ENCODE results near the gene SBSN.

Gene SBSN

DNA sequence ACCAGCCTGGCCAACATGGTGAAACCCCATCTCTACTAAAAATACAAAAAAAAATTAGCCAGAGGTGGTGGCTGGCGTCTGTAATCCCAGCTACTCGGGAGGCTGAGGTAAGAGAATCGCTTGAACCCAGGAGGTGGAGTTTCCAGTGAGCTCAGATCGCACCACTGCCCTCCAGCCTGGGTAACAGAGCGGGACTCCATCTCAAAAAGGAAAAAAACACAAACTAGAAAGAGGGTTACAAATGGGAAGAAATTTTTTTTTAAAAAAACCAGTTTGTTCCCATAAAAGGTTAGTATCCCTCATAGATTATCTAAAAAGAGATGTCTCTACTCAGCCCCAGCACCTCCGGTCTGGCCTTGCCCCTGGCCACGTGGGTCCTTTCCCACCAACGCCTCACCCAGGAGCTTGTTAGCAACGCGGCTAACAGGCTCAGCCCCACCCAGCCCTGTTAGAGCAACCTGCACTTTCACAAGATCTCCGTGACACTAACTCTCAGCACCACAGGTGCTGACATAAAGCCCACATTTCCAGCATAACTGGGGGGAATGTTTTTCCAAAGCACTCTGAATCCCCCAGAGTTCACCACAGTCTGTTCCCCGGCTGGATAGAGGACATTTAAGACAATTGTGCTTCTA, 19.0 kb downstream of the SBSN start:
- in situ Hi-C loops (cut with HindIII; ENCODE audit: low sequenced_read_pairs) = no loop called here

DNA sequence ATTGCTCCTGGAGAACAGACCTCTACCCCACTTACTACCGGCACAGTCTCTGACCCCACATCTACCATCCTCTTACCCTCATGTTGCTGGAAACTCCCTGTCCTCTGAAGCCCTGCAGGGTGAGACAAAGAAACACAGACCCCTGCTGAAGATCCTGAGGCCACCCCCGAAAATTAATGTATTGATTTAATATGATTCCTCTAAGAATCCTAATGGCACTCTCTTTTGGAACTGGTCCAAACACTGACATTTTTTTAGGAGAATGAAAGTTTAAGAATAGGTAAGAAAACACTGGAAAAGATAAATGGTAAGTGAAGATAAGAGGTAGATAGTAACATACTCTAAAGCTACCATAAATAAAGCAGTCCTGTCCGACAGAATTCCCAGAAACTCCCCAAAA, 20.0 kb downstream of the SBSN start:
- in situ Hi-C loops (cut with HindIII; ENCODE audit: low sequenced_read_pairs) = no loop called here

DNA sequence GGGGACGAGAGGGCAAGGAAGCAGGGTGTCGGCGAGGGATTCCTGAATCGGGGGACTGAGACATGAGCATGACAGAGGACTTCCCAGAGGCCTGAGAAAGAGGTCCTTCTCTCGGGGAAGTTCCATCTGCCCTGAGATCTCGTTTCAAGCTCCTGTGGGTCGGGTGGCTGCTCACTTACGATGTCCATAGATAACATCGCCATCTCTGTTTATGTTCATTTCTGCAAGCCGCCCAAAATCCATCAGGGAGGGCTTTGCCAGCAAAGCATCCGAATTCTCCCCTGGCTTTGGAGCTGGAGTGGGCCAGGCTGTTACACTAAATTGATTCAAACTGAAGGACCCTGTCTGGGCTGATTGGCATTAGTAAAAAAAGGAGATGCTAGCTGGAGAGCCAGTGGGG, 20.6 kb downstream of the SBSN start:
- in situ Hi-C loops (cut with HindIII; ENCODE audit: low sequenced_read_pairs) = no loop called here

DNA sequence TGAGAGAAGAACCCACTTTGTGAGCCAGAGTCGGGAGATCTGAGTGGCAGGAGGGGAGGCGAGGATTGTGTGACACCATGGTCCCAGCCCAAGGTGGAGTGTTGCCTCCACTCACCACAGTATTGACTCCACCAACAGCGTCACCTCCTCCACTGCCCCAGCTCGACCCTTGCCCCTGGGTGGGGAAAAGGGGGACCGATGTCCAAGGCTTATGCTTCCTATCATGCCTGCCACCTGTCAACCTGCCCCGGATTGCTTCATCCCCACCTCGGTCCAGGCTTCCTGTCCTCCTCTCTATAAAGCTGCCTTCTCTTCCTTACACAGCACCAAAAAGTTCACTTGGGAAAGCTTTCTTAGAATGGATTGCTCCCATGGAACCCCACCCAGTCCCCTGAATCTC, 22.1 kb downstream of the SBSN start:
- in situ Hi-C loops (cut with HindIII; ENCODE audit: low sequenced_read_pairs) = no loop called here

DNA sequence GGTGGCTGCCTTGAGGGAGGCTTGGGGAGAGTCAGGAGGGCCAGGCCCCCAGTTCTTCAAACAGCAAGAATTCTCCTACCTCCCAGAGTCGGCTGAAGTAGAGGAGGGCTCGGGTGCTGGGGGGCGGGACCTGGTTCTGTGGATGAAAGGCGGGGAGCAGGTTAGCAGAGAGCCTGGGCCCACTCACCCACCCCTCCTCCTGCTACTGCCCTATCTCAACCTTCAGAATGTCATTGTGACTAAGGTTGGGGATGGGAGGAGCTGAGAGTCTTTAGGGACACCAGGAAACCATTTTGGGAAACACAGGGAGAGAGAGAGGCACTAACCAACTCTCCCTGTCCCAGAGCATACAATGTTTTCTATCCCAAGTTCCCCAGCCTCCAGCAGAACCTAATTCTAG, 25.4 kb downstream of the SBSN start:
- in situ Hi-C loops (cut with HindIII; ENCODE audit: low sequenced_read_pairs) = no loop called here

DNA sequence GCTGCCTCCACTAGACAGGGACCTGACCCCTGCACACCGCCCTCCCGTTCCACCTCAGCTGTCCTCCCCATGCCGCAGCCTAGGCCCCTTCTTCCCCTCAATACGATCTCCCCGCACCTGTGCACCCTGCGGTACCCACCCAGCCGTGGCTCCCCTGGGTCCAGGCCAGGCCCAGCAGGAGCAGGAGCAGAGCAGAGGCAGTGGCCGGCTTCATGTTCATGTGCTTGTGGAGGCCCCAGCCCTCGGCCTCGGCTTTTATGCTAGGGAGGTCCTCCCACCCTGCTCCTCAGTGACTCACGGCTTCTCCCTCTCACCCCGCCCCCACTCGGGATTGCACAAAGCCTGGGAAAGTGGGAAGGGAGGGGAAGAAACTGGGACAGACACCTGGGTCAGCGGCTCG, 26.4 kb downstream of the SBSN start:
- in situ Hi-C loops (cut with HindIII; ENCODE audit: low sequenced_read_pairs) = no loop called here

DNA sequence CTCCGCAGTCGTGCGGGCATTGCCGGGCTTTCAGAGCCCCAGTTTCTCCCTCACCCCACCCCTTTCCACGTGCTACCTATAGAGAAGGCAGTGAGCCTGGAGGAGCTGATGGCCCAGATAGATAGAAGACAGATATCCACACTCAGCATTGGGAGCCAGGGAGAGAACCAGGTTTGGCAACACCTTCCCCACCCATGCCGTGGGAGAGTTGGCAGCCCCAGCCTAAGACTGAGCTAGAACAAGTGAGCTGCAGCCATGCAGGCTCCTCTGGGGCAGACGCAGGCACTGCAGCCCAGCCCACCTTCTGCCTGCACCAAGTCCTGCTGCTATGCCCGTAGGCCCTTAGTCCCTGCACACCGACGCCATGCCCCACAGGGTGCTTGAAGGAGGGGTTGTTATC, 27.5 kb downstream of the SBSN start:
- in situ Hi-C loops (cut with HindIII; ENCODE audit: low sequenced_read_pairs) = no loop called here

DNA sequence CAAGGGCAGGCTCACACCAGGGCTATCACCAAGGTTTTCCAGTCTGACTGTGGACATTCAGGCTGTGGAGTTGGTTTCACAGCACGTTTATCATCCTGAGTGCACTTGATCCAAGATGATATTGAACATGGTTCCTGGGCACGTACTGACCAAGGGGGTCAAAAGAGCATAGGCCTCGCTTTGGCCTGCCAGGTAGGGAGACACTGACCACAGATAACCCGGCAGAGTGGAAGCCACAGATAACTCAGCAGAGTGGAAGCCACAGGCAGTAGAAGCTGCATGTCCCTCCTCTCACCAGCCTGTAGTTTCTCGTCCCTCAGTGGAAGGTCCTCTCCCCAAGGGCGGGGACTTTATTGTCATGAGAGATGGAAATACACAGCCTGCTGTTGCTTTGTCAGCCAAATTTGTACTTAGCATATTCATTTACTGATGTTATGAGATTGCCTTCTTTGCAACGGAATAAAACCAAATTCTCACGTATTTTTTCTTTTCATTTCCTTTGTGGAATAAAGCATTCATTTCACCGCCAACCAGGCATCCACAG, 29.1 kb downstream of the SBSN start:
- in situ Hi-C loops (cut with HindIII; ENCODE audit: low sequenced_read_pairs) = no loop called here

DNA sequence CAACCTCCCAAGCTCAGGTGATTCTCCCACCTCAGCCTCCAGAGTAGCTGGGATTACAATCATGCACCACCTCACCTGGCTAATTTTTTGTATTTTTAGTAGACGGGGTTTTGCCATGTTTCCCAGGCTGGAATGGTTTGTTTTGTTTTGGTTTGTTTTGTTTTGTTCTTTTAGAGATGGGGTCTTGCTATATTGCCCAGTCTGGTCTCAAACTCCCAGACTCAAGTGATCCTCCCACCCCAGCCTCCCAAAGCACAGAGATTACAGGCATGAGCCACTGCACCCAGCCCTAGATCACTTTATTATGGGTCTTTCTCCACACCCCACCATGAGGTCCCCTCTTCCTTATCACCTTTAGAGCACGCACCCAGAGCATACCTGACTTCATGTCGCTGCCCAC, 29.9 kb downstream of the SBSN start:
- in situ Hi-C loops (cut with HindIII; ENCODE audit: low sequenced_read_pairs) = no loop called here

DNA sequence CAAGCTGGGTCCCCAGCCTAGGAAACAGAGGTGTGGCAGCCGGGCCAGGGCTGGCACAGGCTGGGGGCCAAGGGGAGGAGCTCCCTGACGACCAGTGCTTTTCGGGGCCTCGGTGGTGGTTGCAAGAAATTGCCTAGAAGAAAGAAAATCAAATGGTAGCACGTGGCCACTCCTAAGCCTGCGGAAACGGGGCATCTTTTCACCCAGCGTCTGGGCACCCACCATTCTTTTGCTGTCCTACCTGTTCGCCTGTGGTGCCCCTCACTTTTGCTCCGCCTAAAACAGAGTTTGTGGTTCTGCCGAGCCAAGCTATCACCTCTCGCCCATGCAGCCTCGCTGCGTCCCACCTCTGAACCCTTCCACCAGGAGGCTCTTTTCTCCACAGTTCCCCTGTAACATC, 30.7 kb downstream of the SBSN start:
- in situ Hi-C loops (cut with HindIII; ENCODE audit: low sequenced_read_pairs) = no loop called here

DNA sequence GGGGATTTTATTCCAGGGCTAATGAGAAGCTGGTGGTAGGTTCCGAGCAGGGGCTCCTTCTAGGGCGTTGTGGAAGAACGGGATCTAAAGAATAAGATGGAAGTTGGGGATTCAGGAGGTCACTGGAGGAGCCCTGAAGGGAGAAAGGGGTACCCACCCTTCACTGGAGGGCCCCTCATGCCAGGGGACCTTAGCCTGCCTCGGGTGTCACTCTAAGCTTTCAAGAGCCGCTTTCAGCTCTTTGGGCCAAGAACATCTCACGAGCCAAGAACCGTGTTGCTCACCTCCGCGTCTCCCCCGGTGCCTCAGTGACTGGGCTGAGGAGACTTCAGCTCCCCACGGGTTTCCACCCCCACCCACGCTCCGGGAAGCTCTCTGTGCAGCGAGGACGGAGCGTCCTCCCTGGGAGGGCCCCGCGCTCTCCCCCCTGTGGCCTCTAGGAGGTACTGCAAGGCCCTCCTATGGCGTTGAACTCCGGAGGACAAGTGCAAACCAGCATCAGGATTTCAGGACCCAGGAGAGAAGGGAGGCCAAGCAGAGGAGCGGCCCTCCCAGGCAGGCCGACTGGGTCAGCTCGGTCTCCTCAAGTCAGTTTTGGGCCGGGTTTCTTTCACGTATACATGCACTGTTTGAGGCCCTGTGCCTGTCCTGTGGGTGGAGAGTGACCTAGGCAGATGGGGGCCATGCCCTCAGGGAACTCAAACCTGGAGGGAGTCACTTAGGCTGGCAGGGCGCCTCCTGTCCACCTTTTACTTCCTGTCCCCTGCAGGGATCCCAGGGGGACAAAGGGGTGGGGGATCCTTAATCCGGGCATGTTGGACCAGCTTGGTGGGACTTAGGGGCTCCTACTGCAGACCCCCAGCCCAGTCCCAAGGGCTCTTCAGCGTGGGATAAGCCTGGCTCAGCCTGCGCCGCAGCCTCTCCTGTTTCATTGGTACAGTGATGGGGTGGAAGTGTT, 32.7 kb downstream of the SBSN start:
- in situ Hi-C loops (cut with HindIII; ENCODE audit: low sequenced_read_pairs) = no loop called here

DNA sequence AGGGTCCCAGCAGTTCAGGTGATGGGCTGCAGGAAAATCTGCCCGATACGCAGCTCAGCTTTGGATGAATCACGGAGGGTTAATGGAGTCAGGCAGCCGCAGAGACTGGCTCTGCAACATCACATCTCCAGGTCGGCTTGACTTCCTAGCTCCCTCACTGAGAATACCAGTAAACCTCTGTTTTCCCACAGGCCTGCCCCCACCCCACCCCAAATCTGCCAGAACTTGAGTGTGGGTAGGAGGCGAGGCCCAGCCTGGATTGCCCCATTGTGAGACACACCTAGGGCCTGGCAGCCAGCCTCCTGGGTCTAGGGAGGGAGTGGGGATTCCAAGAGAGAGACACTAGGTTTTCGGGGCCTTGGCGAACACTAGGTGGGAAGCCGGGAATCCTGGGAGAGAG, 34.1 kb downstream of the SBSN start:
- in situ Hi-C loops (cut with HindIII; ENCODE audit: low sequenced_read_pairs) = no loop called here

DNA sequence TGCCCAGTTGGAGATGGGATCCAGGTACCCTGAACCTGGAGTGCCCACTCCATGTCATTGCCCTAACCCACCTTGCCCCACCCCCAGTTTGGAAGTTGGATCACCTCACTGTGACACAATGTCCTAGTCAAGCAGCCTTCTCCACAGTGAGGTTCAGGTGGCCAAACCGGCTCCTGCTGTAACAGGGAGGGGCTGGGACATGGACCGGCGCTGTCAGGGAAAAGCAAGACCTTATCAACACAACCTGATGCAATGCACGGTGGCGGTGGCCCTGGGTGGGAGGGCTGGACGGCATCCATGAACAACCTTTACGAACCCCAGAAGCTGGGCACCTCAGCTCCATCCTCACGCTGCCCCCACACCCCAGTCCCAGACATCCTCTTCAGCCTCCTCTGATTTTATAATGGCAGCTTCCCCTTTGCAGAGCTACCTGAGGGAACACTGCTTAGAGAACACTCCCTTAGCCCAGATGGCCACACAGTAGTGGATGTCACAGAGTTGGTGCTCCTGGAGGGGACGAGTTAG, 36.2 kb downstream of the SBSN start:
- in situ Hi-C loops (cut with HindIII; ENCODE audit: low sequenced_read_pairs) = no loop called here

DNA sequence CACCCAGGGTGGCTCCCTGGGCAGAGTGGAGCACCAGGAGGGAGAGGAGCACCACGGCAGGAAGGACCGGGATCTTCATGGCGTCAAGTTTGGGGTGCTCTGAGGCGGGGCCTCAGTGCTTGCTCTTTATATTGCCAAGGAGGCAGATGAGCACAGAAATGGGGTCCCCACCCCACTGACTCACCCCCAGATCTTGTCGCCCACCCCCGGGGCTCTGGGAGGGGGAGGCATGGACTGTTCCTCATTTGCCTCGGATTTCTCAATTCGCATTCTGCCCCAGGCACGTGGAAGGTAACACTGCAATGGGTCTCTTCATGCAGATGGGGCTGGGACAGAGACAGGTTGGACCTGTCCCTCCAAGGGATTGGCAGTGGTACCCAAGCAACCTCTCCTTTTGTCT, 37.7 kb downstream of the SBSN start, which contains the start of gene KRTDAP:
TSS of gene KRTDAP (minus strand) at position 101 of the 400 bp plus-strand sequence. CDS start at position 79, 22 bp downstream.
- in situ Hi-C loops (cut with HindIII; ENCODE audit: low sequenced_read_pairs) = no loop called here

DNA sequence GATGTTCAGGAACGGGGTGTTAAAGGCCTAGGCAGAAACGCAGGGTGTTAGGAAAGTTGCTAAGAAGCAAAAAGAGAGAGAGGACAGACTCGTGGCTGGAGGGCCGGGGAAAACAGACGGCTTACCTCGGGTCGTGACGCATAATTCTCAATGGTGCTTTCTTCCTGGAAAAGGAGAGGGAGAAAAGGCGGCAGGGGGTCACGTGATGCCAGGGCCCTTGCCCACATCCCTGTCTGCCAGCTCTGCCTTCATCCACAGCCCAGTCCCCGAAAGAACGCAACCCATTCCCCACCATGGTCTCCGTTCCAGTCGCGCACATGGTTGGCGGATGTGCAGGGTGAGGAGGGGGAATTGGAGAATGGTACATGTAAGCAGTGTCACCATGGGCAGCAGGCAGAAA, 39.4 kb downstream of the SBSN start:
- in situ Hi-C loops (cut with HindIII; ENCODE audit: low sequenced_read_pairs) = loop anchor here (5.0 kb wide), 1 partner anchor 56 kb away; no protein-coding TSS in a partner anchor

DNA sequence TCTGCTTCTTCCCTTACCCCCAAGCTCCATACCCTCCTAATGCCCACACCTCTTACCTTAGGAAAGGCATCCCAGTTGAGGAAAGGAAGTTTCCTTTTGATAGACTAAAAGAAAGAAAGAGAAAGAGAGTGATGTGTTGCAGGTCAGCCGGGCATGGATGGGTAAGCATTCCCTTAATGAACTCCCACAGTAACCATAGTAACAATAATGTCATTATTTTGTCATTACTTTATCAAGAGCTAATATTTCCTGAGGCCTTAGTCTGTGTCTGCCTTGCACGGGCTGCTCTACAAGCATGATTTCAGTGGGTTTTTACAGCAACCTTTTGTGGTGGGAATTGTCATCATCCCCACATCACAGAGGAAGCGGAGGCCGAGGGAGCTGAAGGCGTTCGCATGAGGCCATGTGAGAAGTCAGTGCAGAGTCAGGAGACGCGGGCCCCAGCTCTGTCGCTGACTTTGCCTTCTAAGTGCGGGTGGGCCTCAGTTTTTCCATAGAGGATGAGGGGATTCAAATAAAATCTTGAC, 40.4 kb downstream of the SBSN start:
- in situ Hi-C loops (cut with HindIII; ENCODE audit: low sequenced_read_pairs) = loop anchor here (5.0 kb wide), 1 partner anchor 55 kb away; no protein-coding TSS in a partner anchor

DNA sequence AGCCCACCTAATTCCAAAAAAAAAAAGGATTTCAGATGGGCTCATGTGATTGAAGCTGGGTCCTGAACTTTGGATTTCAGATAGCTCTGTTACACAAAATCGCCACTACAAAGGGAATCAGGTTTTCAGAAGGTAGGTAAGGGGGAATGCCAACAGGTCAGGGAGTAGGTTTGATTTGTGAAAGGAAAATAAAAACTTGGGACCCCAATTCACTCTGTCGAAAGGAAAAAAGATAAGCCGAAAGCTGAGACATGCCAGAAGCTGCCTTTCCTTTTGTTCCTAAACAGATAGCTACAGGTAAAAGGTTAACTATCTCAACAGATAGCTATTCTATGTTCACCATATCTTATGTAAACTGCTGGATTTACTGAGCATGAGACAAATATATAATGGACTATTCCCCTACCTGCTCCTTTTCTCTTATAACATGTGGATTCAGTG, 41.8 kb downstream of the SBSN start:
- in situ Hi-C loops (cut with HindIII; ENCODE audit: low sequenced_read_pairs) = loop anchor here (5.0 kb wide), 1 partner anchor 54 kb away; no protein-coding TSS in a partner anchor

DNA sequence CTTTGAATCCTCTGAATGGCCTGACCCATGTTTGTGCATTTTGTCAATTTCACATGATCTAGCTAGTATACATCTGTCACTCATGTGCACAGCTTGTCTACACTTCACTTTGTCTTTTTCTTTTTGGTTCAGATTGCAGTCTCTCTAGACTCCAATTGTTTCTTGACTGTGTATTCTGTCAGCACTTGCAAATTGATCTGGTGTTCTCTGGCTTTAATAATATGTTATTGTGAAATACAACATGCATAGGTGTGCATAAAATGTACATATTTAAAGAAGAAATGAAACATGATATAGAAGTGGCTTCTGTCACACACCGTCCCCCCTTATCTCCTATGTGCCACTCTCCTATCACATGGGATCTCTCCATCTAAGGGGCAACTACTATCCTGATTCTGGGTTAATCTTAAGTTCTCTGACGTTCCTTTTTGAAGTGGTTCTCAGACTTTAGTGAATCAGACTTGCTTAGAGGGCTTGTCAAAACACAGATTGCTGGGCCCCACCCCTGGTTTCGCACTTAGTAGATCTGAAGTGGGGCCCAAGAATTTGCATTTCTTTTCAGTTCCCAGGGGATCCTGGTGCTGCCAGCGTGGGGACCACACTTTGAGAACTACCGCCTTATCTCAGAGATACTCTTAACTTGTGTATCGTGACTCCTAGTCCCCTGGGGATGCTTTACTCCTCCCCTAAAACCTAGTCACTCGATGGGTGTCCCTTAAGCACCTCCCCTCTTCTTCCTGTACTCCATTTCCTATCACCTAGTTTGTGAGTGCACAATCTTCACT, 43.7 kb downstream of the SBSN start:
- in situ Hi-C loops (cut with HindIII; ENCODE audit: low sequenced_read_pairs) = loop anchor here (5.0 kb wide), 1 partner anchor 52 kb away; no protein-coding TSS in a partner anchor

DNA sequence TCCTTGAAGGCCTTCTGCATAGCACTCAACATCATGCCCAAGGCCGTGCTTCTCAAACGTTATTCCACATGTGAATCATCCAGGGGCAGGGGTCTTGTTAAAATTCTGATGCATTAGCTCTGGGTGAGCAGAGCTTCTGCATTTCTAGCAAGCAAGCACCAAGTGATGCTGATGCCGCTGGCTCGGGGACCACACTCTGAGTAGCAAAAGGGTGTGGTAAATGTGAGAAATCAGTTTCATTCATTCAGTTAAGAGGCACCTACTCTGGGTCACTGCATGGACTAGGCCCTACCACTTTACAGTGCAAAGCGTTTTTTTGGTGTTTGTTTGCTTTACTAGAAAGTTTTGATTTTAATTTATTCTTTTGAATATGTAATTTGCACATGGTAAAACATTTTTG, 45.0 kb downstream of the SBSN start:
- in situ Hi-C loops (cut with HindIII; ENCODE audit: low sequenced_read_pairs) = no loop called here
